IMR-90 (cell line): Measurements from ENCODE around the gene BCAR1. TPM values are rescaled to one million over a fixed set of nuclear protein-coding genes. Genes with fewer than 3 reads are reported as not detected.

ENCODE experiments used
- ATAC-seq: fragments of 200-7000 bp; cut with Tn5 transposase; 2 replicates; pipeline ENCODE4 v1.9.1; 2020; ENCODE audit warnings: low read depth, mild to moderate bottlenecking, moderate library complexity
- BruUV-seq: library from RNA; stranded (reverse); fragments of 400-500 nt; replicated peaks from 2 replicates; lab custom pipeline; 2021; lab: Mats Ljungman, UMichigan
- CTCF ChIA-PET: fragments of 300-600 bp; formaldehyde crosslinking; extraction: SDS; loops from one replicate; lab custom pipeline; 2021; ENCODE audit warnings: antibody characterized with exemption; lab: Yijun Ruan, JAX
- POLR2A ChIA-PET: fragments of 300-600 bp; sonication (Branson Sonifier 250); formaldehyde crosslinking; loops from one replicate; lab custom pipeline; 2022; ENCODE audit warnings: antibody characterized with exemption; ENCODE audit not compliant: unreplicated experiment; lab: Charles Lee
- DNase-seq: peaks from one replicate; pipeline ENCODE4 v3.0.0; 2013
- H2AFZ ChIP-seq: replicated peaks from 2 replicates; pipeline ENCODE3; 2013; ENCODE audit warnings: low read length, mild to moderate bottlenecking; ENCODE audit not compliant: poor library complexity
- H2AK5ac ChIP-seq: 2 replicates; pipeline ENCODE4 v1.6.1; 2013; ENCODE audit warnings: low read depth, low read length, inconsistent platforms
- H2AK9ac ChIP-seq: replicated peaks from 2 replicates; pipeline ENCODE3; 2013; ENCODE audit warnings: mild to moderate bottlenecking, low read depth, low read length, moderate library complexity; ENCODE audit not compliant: poor library complexity
- H2BK120ac ChIP-seq: 2 replicates; pipeline ENCODE4 v1.6.1; 2013; ENCODE audit warnings: low read depth, low read length, inconsistent platforms
- H2BK15ac ChIP-seq: 3 replicates; pipeline ENCODE4 v1.6.1; 2013; ENCODE audit warnings: low read depth, low read length, inconsistent platforms
- H2BK20ac ChIP-seq: 2 replicates; pipeline ENCODE4 v1.6.1; 2013; ENCODE audit warnings: low read depth, mild to moderate bottlenecking, inconsistent platforms, low read length, moderate library complexity
- H2BK5ac ChIP-seq: 2 replicates; pipeline ENCODE4 v1.6.1; 2013; ENCODE audit warnings: mild to moderate bottlenecking, low read depth, low read length, inconsistent platforms; ENCODE audit not compliant: poor library complexity, severe bottlenecking
- H3K14ac ChIP-seq: replicated peaks from 2 replicates; pipeline ENCODE4 v1.6.1; 2013; ENCODE audit warnings: low read depth, low read length, inconsistent platforms
- H3K18ac ChIP-seq: 2 replicates; pipeline ENCODE4 v1.6.1; 2013; ENCODE audit warnings: low read depth, low read length, control low read depth
- H3K23ac ChIP-seq: 2 replicates; pipeline ENCODE4 v1.6.1; 2013; ENCODE audit warnings: low read depth, low read length, inconsistent platforms
- H3K27ac ChIP-seq: 2 replicates; pipeline ENCODE4 v1.5.1; 2013; ENCODE audit warnings: mild to moderate bottlenecking, control low read depth, low read length; ENCODE audit not compliant: insufficient read depth
- H3K27me3 ChIP-seq: 2 replicates; pipeline ENCODE4 v1.6.1; 2013; ENCODE audit warnings: low read length; ENCODE audit not compliant: control insufficient read depth, insufficient read depth
- H3K36me3 ChIP-seq: 2 replicates; pipeline ENCODE4 v1.6.1; 2013; ENCODE audit warnings: low read length, mixed read lengths; ENCODE audit not compliant: control insufficient read depth, insufficient read depth
- H3K4ac ChIP-seq: 2 replicates; pipeline ENCODE4 v1.6.1; 2013; ENCODE audit warnings: low read depth, low read length, inconsistent platforms
- H3K4me1 ChIP-seq: 2 replicates; pipeline ENCODE4 v1.6.1; 2013; ENCODE audit warnings: low read length, mixed read lengths; ENCODE audit not compliant: control insufficient read depth, insufficient read depth
- H3K4me2 ChIP-seq: 2 replicates; pipeline ENCODE4 v1.6.1; 2013; ENCODE audit warnings: low read depth, mild to moderate bottlenecking, control low read depth, low read length, moderate library complexity
- H3K4me3 ChIP-seq: 2 replicates; pipeline ENCODE4 v1.5.1; 2013; ENCODE audit warnings: low read depth, mild to moderate bottlenecking, control low read depth, low read length, moderate library complexity; ENCODE audit not compliant: insufficient read depth
- H3K56ac ChIP-seq: 2 replicates; pipeline ENCODE4 v1.6.1; 2013; ENCODE audit warnings: low read length, inconsistent platforms; ENCODE audit not compliant: insufficient read depth; ENCODE audit errors: extremely low read depth
- H3K79me1 ChIP-seq, 2 experiments: 2 replicates each; pipeline ENCODE4 v1.6.1; 2013; ENCODE audit warnings: low read length in 2 of 2, inconsistent platforms in 1 of 2, low read depth in 1 of 2
- H3K9ac ChIP-seq: 2 replicates; pipeline ENCODE4 v1.6.1; 2013; ENCODE audit warnings: low read depth, low read length, control low read depth
- H3K9me1 ChIP-seq: 2 replicates; pipeline ENCODE4 v1.6.1; 2013; ENCODE audit warnings: low read length, inconsistent platforms; ENCODE audit not compliant: insufficient read depth
- H3K9me3 ChIP-seq: 2 replicates; pipeline ENCODE4 v1.6.1; 2013; ENCODE audit warnings: low read length; ENCODE audit not compliant: control insufficient read depth, insufficient read depth
- H4K20me1 ChIP-seq: 2 replicates; pipeline ENCODE4 v1.6.1; 2013; ENCODE audit warnings: low read length, inconsistent platforms; ENCODE audit not compliant: insufficient read depth
- H4K5ac ChIP-seq: 2 replicates; pipeline ENCODE4 v1.6.1; 2013; ENCODE audit warnings: mild to moderate bottlenecking, low read depth, low read length, control low read depth
- H4K8ac ChIP-seq, 2 experiments: 2 replicates each; pipeline ENCODE4 v1.6.1; 2013; ENCODE audit warnings: low read depth in 2 of 2, low read length in 2 of 2, control low read depth in 1 of 2, inconsistent platforms in 1 of 2
- H4K91ac ChIP-seq: 2 replicates; pipeline ENCODE4 v1.6.1; 2013; ENCODE audit warnings: low read depth, low read length, inconsistent platforms; ENCODE audit not compliant: insufficient read depth
- BHLHE40 ChIP-seq: fragments of 150-350 bp; IDR thresholded peaks from 2 replicates; pipeline ENCODE4 v1.6.1; 2016; ENCODE audit warnings: mild to moderate bottlenecking, low read depth, low read length
- CEBPB ChIP-seq: IDR thresholded peaks from 2 replicates; pipeline ENCODE4 v1.6.1; 2012; ENCODE audit warnings: low read depth, low read length, improper control_type of control experiment
- CTCF ChIP-seq: conservative IDR thresholded peaks from 2 replicates; pipeline ENCODE4 v1.5.1; 2012; ENCODE audit warnings: mild to moderate bottlenecking, low read depth, low read length, improper control_type of control experiment
- FOS ChIP-seq: fragments of 150-350 bp; IDR thresholded peaks from 2 replicates; pipeline ENCODE4 v1.6.1; 2016; ENCODE audit warnings: low read depth, low read length
- MAFK ChIP-seq: IDR thresholded peaks from 2 replicates; pipeline ENCODE4 v1.6.1; 2012; ENCODE audit warnings: low read depth, low read length, improper control_type of control experiment
- MAZ ChIP-seq: IDR thresholded peaks from 2 replicates; pipeline ENCODE4 v1.6.1; 2012; ENCODE audit warnings: low read depth, mild to moderate bottlenecking, low read length, improper control_type of control experiment, moderate library complexity, borderline replicate concordance
- MXI1 ChIP-seq: IDR thresholded peaks from 2 replicates; pipeline ENCODE4 v1.6.1; 2012; ENCODE audit warnings: low read depth, mild to moderate bottlenecking, low read length, moderate library complexity, borderline replicate concordance
- NFE2L2 ChIP-seq: fragments of 150-350 bp; IDR thresholded peaks from 2 replicates; pipeline ENCODE4 v1.6.1; 2016; ENCODE audit warnings: low read depth, mild to moderate bottlenecking, low read length
- POLR2A ChIP-seq: IDR thresholded peaks from 2 replicates; pipeline ENCODE4 v1.6.1; 2012; ENCODE audit warnings: mild to moderate bottlenecking, low read depth, low read length
- RCOR1 ChIP-seq: IDR thresholded peaks from 2 replicates; pipeline ENCODE4 v1.6.1; 2012; ENCODE audit warnings: mild to moderate bottlenecking, low read length, improper control_type of control experiment; ENCODE audit not compliant: insufficient replicate concordance
- SMC3 ChIP-seq: fragments of 150-350 bp; IDR thresholded peaks from 2 replicates; pipeline ENCODE4 v1.6.1; 2016; ENCODE audit warnings: low read depth, mild to moderate bottlenecking, antibody characterized with exemption, low read length, moderate library complexity
- USF2 ChIP-seq: fragments of 150-350 bp; IDR thresholded peaks from 2 replicates; pipeline ENCODE4 v1.6.1; 2017; ENCODE audit warnings: mild to moderate bottlenecking, antibody characterized with exemption, low read length, low read depth
- WGBS, 2 experiments: methylation state at CpG; one replicate each; pipeline versions ENCODE4 v1.1.5 to v1.1.7; 2013; ENCODE audit warnings: missing lambda C conversion rate in 2 of 2; ENCODE audit not compliant: insufficient read length in 1 of 2; ENCODE audit errors: extremely low coverage in 2 of 2; 5-methylcytosine and 5-hydroxymethylcytosine counted together
- dilution Hi-C: fragments of 300-500 bp; cut with HindIII; formaldehyde crosslinking; loops from one replicate; pipeline ENCODE4 v1.14.3; 2018; ENCODE audit warnings: low sequenced_read_pairs; ENCODE audit not compliant: unreplicated experiment
- in situ Hi-C: fragments of 300-500 bp; cut with MboI; formaldehyde crosslinking; loops from 3 replicates; pipeline ENCODE4 v1.14.3; 2019; ENCODE audit warnings: low sequenced_read_pairs, inconsistent platforms, mixed read lengths
- intact Hi-C: fragments of 100-400 bp; cut with micrococcal nuclease; formaldehyde crosslinking; loops from 2 replicates; pipeline ENCODE4 v1.10.0; 2022
- polyA plus RNA-seq, 3 experiments: library from polyadenylated mRNA; depleted of rRNA; stranded (reverse); fragments of >200 nt; gene quantifications; 2 replicates each; pipeline ENCODE4 v1.2.3, GENCODE V29; 2012; ENCODE audit warnings: low replicate concordance in 1 of 3
- total RNA-seq: library from RNA; depleted of rRNA; stranded (reverse); fragments of >200 nt; gene quantifications from 2 replicates; pipeline ENCODE4 v1.2.3, GENCODE V29; 2012

The BCAR1 gene
- total and polyA plus RNA-seq, 2 of the 4 experiments (the other 2 are of a cell fraction) = 18.1 to 99.4 TPM

- Histone ChIP-seq H4K91ac (no peak overlapping the region), H3K36me3 (no peaks in the 10 kb centered on the region), H2BK15ac (no peak overlapping the region), H4K5ac (no peak overlapping the region), H3K56ac (no peak overlapping the region), H3K9ac (no peak overlapping the region), H3K27me3 (0 out of 2 replicates have a peak, but pooled peaks cover 5% of the 10 kb centered on the region), H3K79me1 (no peaks in the 10 kb centered on the region), H3K9me1 (no peaks in the 10 kb centered on the region), H2AFZ (no peak overlapping the region), H3K23ac (no peak overlapping the region), H3K4me1 (no peaks in the 10 kb centered on the region), H3K14ac (no peak overlapping the region), H3K4me3 (no peak overlapping the region), H3K4ac (no peak overlapping the region), H3K18ac (no peak overlapping the region), H3K27ac (no peak overlapping the region), H3K4me2 (no peak overlapping the region), H3K9me3 (no peaks in the 10 kb centered on the region), H2BK5ac (no peak overlapping the region), H2AK5ac (no peak overlapping the region), H2BK120ac (no peak overlapping the region), H4K8ac (no peak overlapping the region), H4K20me1 (no peaks in the 10 kb centered on the region), H2BK20ac (no peak overlapping the region), H2AK9ac (no peak overlapping the region)
- 80% methylated on average over 3 of the region's 11 CpGs; no CpG with 5 or more reads in 1 of the 2 experiments for WGBS, 2 experiments
- ChIA-PET CTCF (no interaction called here), POLR2A (no interaction called here)
- intact Hi-C loops (loop anchor here (2.0 kb wide), 1 partner anchor 17 kb away; no protein-coding TSS in a partner anchor), dilution Hi-C loops (no loop called here), in situ Hi-C loops (loop anchor here (25.0 kb wide), 2 partner anchors 379 to 554 kb away; no protein-coding TSS in a partner anchor)
- no peak for TF ChIP-seq SMC3
- no peak for TF ChIP-seq MAZ
- TF ChIP-seq RCOR1 = no peak
- no peak for TF ChIP-seq MAFK
- TF ChIP-seq USF2 = no peak
- TF ChIP-seq NFE2L2 = no peak
- no peak for TF ChIP-seq MXI1
- no peak for TF ChIP-seq CTCF
- TF ChIP-seq FOS = no peak
- no peak for TF ChIP-seq POLR2A
- no peak for TF ChIP-seq BHLHE40
- TF ChIP-seq CEBPB = no peak
- DNase-seq (no peak), ATAC-seq (no peak)
- BruUV-seq = no TSS peak
These were observed 43.6 kb downstream of the BCAR1 start for GRCh38 chr16:75207831-75208230.
